ENCODE data around the gene ULK1. TPM values are rescaled to one million over a fixed set of nuclear protein-coding genes. Genes with fewer than 3 reads are reported as not detected.
A peak's percentile ranks its signal among the peaks of the same experiment; 100 is the strongest.
"Not testable (repeated sequence)": the region's sequence is repeated elsewhere in the genome, so short reads cannot be mapped to it uniquely, and the experiment has no call there.

Gene ULK1
- polyA plus RNA-seq, 2 donors, result 11.5 to 31.6 TPM

GRCh38 chr12:131869871-131870418, 24.5 kb upstream of the ULK1 start:
- H3K27ac ChIP-seq (ENCODE audit: low read depth in 2 of 2, low read length in 1 of 2), result no peak overlapping the region
- H3K4me1 ChIP-seq (ENCODE audit: control insufficient read depth in 2 of 2, insufficient read depth in 2 of 2, low read length in 1 of 2), result peaks cover 2 to 12% of the 10 kb centered on the region in 2 donors
- H3K27me3 ChIP-seq (ENCODE audit: control insufficient read depth in 1 of 2, insufficient read depth in 2 of 2, low read length in 2 of 2), result no peaks in the 10 kb centered on the region
- H3K4me3 ChIP-seq (ENCODE audit: low read depth in 1 of 2, low read length in 2 of 2), result no peak overlapping the region
- WGBS, 2 donors, result 62 to 63% methylated on average over 16 of the region's 16 CpGs
- H3K36me3 ChIP-seq (ENCODE audit: control insufficient read depth in 2 of 2, insufficient read depth in 2 of 2, low read length in 1 of 2), result no peaks in the 10 kb centered on the region
- H3K9me3 ChIP-seq (ENCODE audit: control insufficient read depth in 2 of 2, insufficient read depth in 1 of 2, low read depth in 1 of 2, low read length in 1 of 2), result no peaks in the 10 kb centered on the region

DNA sequence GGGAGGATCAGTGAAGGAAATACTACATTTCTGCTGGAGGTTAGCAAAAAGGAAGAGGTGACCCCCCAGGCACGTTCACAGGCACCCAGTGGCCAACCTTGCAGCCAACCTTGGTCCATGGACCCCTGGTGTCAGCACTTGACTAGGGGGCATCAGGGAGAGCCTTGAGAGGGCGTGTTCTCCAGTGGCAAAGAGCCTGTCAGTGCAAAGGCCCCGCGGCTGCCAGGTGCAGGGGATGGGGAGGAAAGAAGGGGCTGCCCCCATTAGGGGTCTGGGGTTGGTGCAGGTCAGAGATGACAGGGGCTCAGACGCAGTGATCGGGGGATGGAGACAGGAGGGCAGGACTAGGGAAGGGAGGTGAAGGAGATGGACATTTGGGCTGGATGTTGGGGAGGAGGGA, 22.7 kb upstream of the ULK1 start:
- H3K4me1 ChIP-seq (ENCODE audit: control insufficient read depth in 2 of 2, insufficient read depth in 2 of 2, low read length in 1 of 2), result peaks cover 2 to 12% of the 10 kb centered on the region in 2 donors
- no peaks in the 10 kb centered on the region for H3K36me3 ChIP-seq (ENCODE audit: control insufficient read depth in 2 of 2, insufficient read depth in 2 of 2, low read length in 1 of 2)
- 92 to 93% methylated on average over 6 of the region's 6 CpGs for WGBS, 2 donors
- H3K27ac ChIP-seq (ENCODE audit: low read depth in 2 of 2, low read length in 1 of 2), result peak overlapping the region; percentile 9 to 58
- H3K9me3 ChIP-seq (ENCODE audit: control insufficient read depth in 2 of 2, insufficient read depth in 1 of 2, low read depth in 1 of 2, low read length in 1 of 2), result no peaks in the 10 kb centered on the region
- H3K4me3 ChIP-seq (ENCODE audit: low read depth in 1 of 2, low read length in 2 of 2), result no peak overlapping the region
- H3K27me3 ChIP-seq (ENCODE audit: control insufficient read depth in 1 of 2, insufficient read depth in 2 of 2, low read length in 2 of 2), result no peaks in the 10 kb centered on the region

DNA sequence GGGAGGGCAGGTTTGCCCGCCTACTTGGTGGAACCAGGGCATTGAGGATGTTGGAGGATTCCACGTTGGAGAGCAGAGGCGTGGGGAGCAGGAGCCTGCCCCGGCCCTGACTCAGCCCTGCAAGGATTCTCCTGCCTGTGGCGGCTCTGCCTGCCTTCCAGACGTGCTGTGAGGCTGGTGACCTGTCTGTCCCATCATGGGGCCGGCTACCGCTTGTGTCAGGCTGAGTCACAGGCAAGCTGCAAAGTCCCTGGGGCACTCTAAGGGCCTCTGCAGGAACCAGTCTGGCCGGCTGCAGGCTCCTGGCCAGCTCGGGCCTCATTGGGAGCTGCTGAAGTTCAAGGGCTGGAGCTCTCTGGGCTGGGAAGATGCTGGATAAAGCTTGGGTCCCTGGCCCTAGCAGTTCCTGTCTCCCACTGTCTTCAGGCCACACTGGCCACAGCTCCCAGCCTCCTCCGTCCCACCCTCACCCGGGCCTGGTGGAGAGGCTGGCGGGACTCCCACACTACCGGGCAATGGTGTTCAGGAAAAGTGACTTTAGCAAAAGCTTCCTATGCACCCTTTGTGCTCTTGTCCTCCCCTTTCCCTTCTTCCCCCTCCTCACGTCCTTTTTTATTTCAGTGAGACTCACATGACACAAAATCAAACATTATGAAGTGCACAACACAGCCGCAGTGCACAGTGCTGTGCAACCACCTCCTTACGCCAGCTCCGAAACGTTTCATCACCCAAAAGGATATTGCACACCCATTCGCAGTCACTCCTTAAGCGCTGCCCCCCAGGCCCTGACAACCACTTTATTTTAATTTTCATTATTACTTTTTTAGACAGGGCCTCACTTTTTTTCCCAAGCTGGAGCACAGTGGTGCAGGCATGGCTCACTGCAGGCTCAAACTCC, 22.0 kb upstream of the ULK1 start:
- Histone ChIP-seq H3K36me3 (ENCODE audit: control insufficient read depth in 2 of 2, insufficient read depth in 2 of 2, low read length in 1 of 2) (no peaks in the 10 kb centered on the region), H3K4me3 (ENCODE audit: low read depth in 1 of 2, low read length in 2 of 2) (no peak overlapping the region), H3K4me1 (ENCODE audit: control insufficient read depth in 2 of 2, insufficient read depth in 2 of 2, low read length in 1 of 2) (peaks cover 2 to 14% of the 10 kb centered on the region in 2 donors), H3K27me3 (ENCODE audit: control insufficient read depth in 1 of 2, insufficient read depth in 2 of 2, low read length in 2 of 2) (no peaks in the 10 kb centered on the region), H3K9me3 (ENCODE audit: control insufficient read depth in 2 of 2, insufficient read depth in 1 of 2, low read depth in 1 of 2, low read length in 1 of 2) (no peaks in the 10 kb centered on the region), H3K27ac (ENCODE audit: low read depth in 2 of 2, low read length in 1 of 2) (peak overlapping the region; percentile 9 to 58)
- 55 to 69% methylated on average over 21 of the region's 21 CpGs for WGBS, 2 donors

- Histone ChIP-seq H3K27ac (ENCODE audit: low read depth in 2 of 2, low read length in 1 of 2) (no peak overlapping the region), H3K4me1 (ENCODE audit: control insufficient read depth in 2 of 2, insufficient read depth in 2 of 2, low read length in 1 of 2) (peaks cover 2 to 14% of the 10 kb centered on the region in 2 donors), H3K9me3 (ENCODE audit: control insufficient read depth in 2 of 2, insufficient read depth in 1 of 2, low read depth in 1 of 2, low read length in 1 of 2) (no peaks in the 10 kb centered on the region), H3K4me3 (ENCODE audit: low read depth in 1 of 2, low read length in 2 of 2) (no peak overlapping the region), H3K27me3 (ENCODE audit: control insufficient read depth in 1 of 2, insufficient read depth in 2 of 2, low read length in 2 of 2) (no peaks in the 10 kb centered on the region), H3K36me3 (ENCODE audit: control insufficient read depth in 2 of 2, insufficient read depth in 2 of 2, low read length in 1 of 2) (no peaks in the 10 kb centered on the region)
- 93 to 95% methylated on average over 21 of the region's 21 CpGs for WGBS, 2 donors
Observed at GRCh38 chr12:131873293-131873692, 21.1 kb upstream of the ULK1 start.

DNA sequence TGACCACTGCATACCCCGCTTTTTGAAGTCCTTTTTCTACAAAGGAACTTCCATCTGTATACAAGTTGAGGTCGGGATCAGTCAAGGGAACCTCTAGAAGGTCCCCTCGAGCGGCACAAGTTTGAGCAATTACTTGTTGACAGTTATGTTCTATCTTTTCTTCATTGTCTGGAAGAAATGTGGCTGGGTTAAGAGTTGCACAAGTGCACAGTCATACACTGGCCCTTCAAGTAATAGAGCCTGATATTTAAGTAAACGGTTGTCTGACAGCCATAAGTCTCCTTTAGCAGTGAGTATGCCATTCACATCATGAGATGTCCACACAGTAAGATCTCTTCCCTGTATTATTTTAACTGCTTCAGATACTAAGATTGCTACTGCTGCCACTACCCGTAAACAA, 19.4 kb upstream of the ULK1 start:
- H3K9me3 ChIP-seq (ENCODE audit: control insufficient read depth in 2 of 2, insufficient read depth in 1 of 2, low read depth in 1 of 2, low read length in 1 of 2); H3K36me3 ChIP-seq (ENCODE audit: control insufficient read depth in 2 of 2, insufficient read depth in 2 of 2, low read length in 1 of 2); H3K27ac ChIP-seq (ENCODE audit: low read depth in 2 of 2, low read length in 1 of 2); H3K27me3 ChIP-seq (ENCODE audit: control insufficient read depth in 1 of 2, insufficient read depth in 2 of 2, low read length in 2 of 2); H3K4me3 ChIP-seq (ENCODE audit: low read depth in 1 of 2, low read length in 2 of 2): not testable (repeated sequence)
- WGBS, 2 donors, result 82 to 87% methylated on average over 6 of the region's 6 CpGs
- H3K4me1 ChIP-seq (ENCODE audit: control insufficient read depth in 2 of 2, insufficient read depth in 2 of 2, low read length in 1 of 2), result peaks cover 2 to 14% of the 10 kb centered on the region in 2 donors

DNA sequence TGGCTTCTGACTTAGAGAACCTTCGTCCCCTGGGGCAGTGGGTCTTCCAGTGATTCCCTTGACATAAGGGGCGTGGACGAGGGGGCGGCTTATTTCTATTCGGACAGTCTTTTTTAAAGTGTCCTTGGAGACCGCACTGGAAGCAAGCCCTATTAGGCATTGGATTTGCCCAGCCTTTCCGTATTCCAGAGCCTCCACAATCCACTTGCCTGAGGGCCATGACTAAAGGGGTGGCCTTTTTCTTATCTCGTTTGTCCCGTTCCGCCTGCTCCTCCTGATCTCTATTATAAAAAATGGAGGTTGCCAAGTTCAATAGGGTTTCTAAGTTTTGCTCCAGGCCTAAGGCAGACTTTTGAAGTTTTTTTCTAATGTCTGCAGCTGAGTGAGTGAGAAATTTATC, 17.2 kb upstream of the ULK1 start:
- not testable (repeated sequence) for H3K27ac ChIP-seq (ENCODE audit: low read depth in 2 of 2, low read length in 1 of 2); H3K9me3 ChIP-seq (ENCODE audit: control insufficient read depth in 2 of 2, insufficient read depth in 1 of 2, low read depth in 1 of 2, low read length in 1 of 2); H3K36me3 ChIP-seq (ENCODE audit: control insufficient read depth in 2 of 2, insufficient read depth in 2 of 2, low read length in 1 of 2); H3K4me3 ChIP-seq (ENCODE audit: low read depth in 1 of 2, low read length in 2 of 2); H3K4me1 ChIP-seq (ENCODE audit: control insufficient read depth in 2 of 2, insufficient read depth in 2 of 2, low read length in 1 of 2); H3K27me3 ChIP-seq (ENCODE audit: control insufficient read depth in 1 of 2, insufficient read depth in 2 of 2, low read length in 2 of 2)
- 51 to 54% methylated on average over 10 of the region's 10 CpGs for WGBS, 2 donors

- not testable (repeated sequence) for H3K9me3 ChIP-seq (ENCODE audit: control insufficient read depth in 2 of 2, insufficient read depth in 1 of 2, low read depth in 1 of 2, low read length in 1 of 2); H3K4me1 ChIP-seq (ENCODE audit: control insufficient read depth in 2 of 2, insufficient read depth in 2 of 2, low read length in 1 of 2); H3K27me3 ChIP-seq (ENCODE audit: control insufficient read depth in 1 of 2, insufficient read depth in 2 of 2, low read length in 2 of 2); H3K27ac ChIP-seq (ENCODE audit: low read depth in 2 of 2, low read length in 1 of 2); H3K4me3 ChIP-seq (ENCODE audit: low read depth in 1 of 2, low read length in 2 of 2); H3K36me3 ChIP-seq (ENCODE audit: control insufficient read depth in 2 of 2, insufficient read depth in 2 of 2, low read length in 1 of 2)
- 36 to 40% methylated on average over 3 of the region's 3 CpGs for WGBS, 2 donors
Observed at GRCh38 chr12:131878436-131878835, 16.0 kb upstream of the ULK1 start.

- Histone ChIP-seq H3K36me3 (ENCODE audit: control insufficient read depth in 2 of 2, insufficient read depth in 2 of 2, low read length in 1 of 2) (no peaks in the 10 kb centered on the region), H3K4me1 (ENCODE audit: control insufficient read depth in 2 of 2, insufficient read depth in 2 of 2, low read length in 1 of 2) (peaks cover 0 to 3% of the 10 kb centered on the region in 2 donors), H3K4me3 (ENCODE audit: low read depth in 1 of 2, low read length in 2 of 2) (no peak overlapping the region), H3K27ac (ENCODE audit: low read depth in 2 of 2, low read length in 1 of 2) (no peak overlapping the region), H3K9me3 (ENCODE audit: control insufficient read depth in 2 of 2, insufficient read depth in 1 of 2, low read depth in 1 of 2, low read length in 1 of 2) (no peaks in the 10 kb centered on the region), H3K27me3 (ENCODE audit: control insufficient read depth in 1 of 2, insufficient read depth in 2 of 2, low read length in 2 of 2) (no peaks in the 10 kb centered on the region)
- WGBS, 2 donors, result 72 to 80% methylated on average over 16 of the region's 16 CpGs
Observed at GRCh38 chr12:131882804-131883520, 11.5 kb upstream of the ULK1 start.

- H3K9me3 ChIP-seq (ENCODE audit: control insufficient read depth in 2 of 2, insufficient read depth in 1 of 2, low read depth in 1 of 2, low read length in 1 of 2), result no peaks in the 10 kb centered on the region
- 69 to 77% methylated on average over 4 of the region's 4 CpGs for WGBS, 2 donors
- H3K27ac ChIP-seq (ENCODE audit: low read depth in 2 of 2, low read length in 1 of 2), result no peak overlapping the region
- no peaks in the 10 kb centered on the region for H3K36me3 ChIP-seq (ENCODE audit: control insufficient read depth in 2 of 2, insufficient read depth in 2 of 2, low read length in 1 of 2)
- H3K4me3 ChIP-seq (ENCODE audit: low read depth in 1 of 2, low read length in 2 of 2), result no peak overlapping the region
- H3K27me3 ChIP-seq (ENCODE audit: control insufficient read depth in 1 of 2, insufficient read depth in 2 of 2, low read length in 2 of 2), result no peaks in the 10 kb centered on the region
- H3K4me1 ChIP-seq (ENCODE audit: control insufficient read depth in 2 of 2, insufficient read depth in 2 of 2, low read length in 1 of 2), result peaks cover 0 to 3% of the 10 kb centered on the region in 2 donors
Observed at GRCh38 chr12:131883521-131883900, 10.9 kb upstream of the ULK1 start.
